ENCODE results near the gene ADRA2B.
"Not testable (repeated sequence)": the region's sequence is repeated elsewhere in the genome, so short reads cannot be mapped to it uniquely, and the experiment has no call there.

DNA sequence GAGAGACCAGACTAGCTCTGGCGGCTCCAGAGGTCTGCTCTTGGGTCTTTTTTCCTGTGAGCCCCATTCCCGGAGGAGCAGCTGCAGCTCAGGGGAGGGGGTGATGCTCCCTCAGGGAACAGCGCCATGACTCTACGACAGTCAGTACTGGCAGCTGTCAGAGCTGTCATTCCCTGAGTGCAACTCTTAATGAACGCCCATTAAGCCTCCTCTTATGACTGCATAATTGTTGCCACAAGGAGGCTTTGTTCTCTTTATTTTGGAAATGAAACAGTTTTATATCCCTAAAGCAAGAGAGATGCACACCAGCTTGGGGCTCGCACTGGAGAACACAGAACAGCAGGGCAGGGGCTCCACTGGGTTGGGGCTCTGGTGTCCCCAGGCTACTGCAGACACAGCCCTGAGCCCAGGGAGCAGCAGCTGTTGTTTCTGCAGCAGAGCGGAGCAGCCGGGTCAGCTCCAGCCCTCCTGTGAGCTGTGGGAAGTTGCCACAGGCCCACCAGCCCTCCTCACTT, 44.3 kb downstream of the ADRA2B start:
- not testable (repeated sequence) for TF ChIP-seq FOXK2 (IDR thresholded peaks at IDR 0.05); SP1 (IDR thresholded peaks at IDR 0.05); ELF4 (IDR thresholded peaks at IDR 0.05); HDGF (IDR thresholded peaks at IDR 0.05; ENCODE audit: borderline replicate concordance)

Measured in HEK293T (cell line).